ENCODE measurements around the gene CORIN.

DNA sequence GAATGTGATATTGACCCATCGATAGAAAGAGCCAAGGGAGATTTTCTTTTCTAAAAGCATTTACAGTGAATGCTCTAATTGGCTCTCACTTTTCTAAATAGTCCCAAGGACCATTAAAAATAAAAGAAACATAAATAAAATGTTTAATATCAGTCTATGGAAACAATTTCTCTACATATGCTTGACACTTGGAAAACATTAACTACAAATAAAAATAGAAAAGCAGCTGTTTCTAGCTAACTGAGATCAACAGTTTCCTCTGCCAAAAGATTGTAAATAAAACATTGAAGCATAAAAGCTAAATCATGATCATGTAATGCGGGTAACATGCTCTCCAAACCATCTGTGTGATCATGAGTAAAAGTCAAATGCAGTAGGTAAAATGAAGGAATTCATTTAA, 49.7 kb downstream of the CORIN start:
- TF ChIP-seq, protein P1, sequence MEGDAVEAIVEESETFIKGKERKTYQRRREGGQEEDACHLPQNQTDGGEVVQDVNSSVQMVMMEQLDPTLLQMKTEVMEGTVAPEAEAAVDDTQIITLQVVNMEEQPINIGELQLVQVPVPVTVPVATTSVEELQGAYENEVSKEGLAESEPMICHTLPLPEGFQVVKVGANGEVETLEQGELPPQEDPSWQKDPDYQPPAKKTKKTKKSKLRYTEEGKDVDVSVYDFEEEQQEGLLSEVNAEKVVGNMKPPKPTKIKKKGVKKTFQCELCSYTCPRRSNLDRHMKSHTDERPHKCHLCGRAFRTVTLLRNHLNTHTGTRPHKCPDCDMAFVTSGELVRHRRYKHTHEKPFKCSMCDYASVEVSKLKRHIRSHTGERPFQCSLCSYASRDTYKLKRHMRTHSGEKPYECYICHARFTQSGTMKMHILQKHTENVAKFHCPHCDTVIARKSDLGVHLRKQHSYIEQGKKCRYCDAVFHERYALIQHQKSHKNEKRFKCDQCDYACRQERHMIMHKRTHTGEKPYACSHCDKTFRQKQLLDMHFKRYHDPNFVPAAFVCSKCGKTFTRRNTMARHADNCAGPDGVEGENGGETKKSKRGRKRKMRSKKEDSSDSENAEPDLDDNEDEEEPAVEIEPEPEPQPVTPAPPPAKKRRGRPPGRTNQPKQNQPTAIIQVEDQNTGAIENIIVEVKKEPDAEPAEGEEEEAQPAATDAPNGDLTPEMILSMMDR (IDR thresholded peaks at IDR 0.05) = no peak
- TF ChIP-seq POLR2A (IDR thresholded peaks at IDR 0.05) (no peak), EP300 (IDR thresholded peaks at IDR 0.05) (no peak)
